CD4-positive, alpha-beta memory T cell (primary cell): ENCODE results near the gene PWWP2B. TPM values are rescaled to one million over a fixed set of nuclear protein-coding genes. Genes with fewer than 3 reads are reported as not detected.
A peak's percentile ranks its signal among the peaks of the same experiment; 100 is the strongest.

Experiments used
- CTCF ChIA-PET: fragments of 350-600 bp; sonication (Branson Sonifier 250); formaldehyde crosslinking; loops from one replicate; lab custom pipeline; 2021; ENCODE audit warnings: inconsistent platforms; ENCODE audit not compliant: partially characterized antibody; lab: Charles Lee
- POLR2A ChIA-PET: fragments of 350-600 bp; sonication (Branson Sonifier 250); formaldehyde crosslinking; loops from one replicate; lab custom pipeline; 2021; ENCODE audit not compliant: partially characterized antibody; lab: Charles Lee
- DNase-seq, 5 donors: peaks; one replicate each; pipeline versions ENCODE4 v3.0.0 to v3.0.0-alpha.2; 2020 to 2022; ENCODE audit warnings: mixed read lengths in 1 of 5
- H3K27ac ChIP-seq: one replicate; pipeline ENCODE4 v1.7.0; 2013; ENCODE audit warnings: low read depth, low read length
- H3K27me3 ChIP-seq: 2 replicates; pipeline ENCODE4 v1.7.0; 2013; ENCODE audit warnings: mild to moderate bottlenecking, low read length, moderate library complexity; ENCODE audit not compliant: insufficient read depth
- H3K36me3 ChIP-seq: 2 replicates; pipeline ENCODE4 v1.7.0; 2013; ENCODE audit warnings: mild to moderate bottlenecking, low read length, moderate library complexity; ENCODE audit not compliant: insufficient read depth
- H3K4me1 ChIP-seq: 2 replicates; pipeline ENCODE4 v1.7.0; 2013; ENCODE audit warnings: mild to moderate bottlenecking, low read length, moderate library complexity; ENCODE audit not compliant: insufficient read depth
- H3K4me3 ChIP-seq, 2 donors: one replicate each; pipeline ENCODE4 v1.7.0; 2013; ENCODE audit warnings: low read length in 2 of 2, mild to moderate bottlenecking in 1 of 2
- H3K9me3 ChIP-seq, 2 donors: one replicate each; pipeline ENCODE4 v1.7.0; 2013; ENCODE audit warnings: low read length in 2 of 2, control low read depth in 1 of 2; ENCODE audit not compliant: control insufficient read depth in 1 of 2
- H3K27ac Mint-ChIP-seq, 7 donors: one replicate each; pipeline ENCODE4 v1.8.0; 2020 to 2021; ENCODE audit warnings: mixed read lengths in 7 of 7, mild to moderate bottlenecking in 6 of 7, inconsistent platforms in 3 of 7, moderate library complexity in 3 of 7
- H3K27me3 Mint-ChIP-seq, 2 donors: one replicate each; pipeline ENCODE4 v1.8.0; 2020 to 2021; ENCODE audit warnings: mixed read lengths in 2 of 2
- H3K36me3 Mint-ChIP-seq, 2 donors: one replicate each; pipeline ENCODE4 v1.8.0; 2020 to 2021; ENCODE audit warnings: mixed read lengths in 2 of 2, inconsistent platforms in 1 of 2, mild to moderate bottlenecking in 1 of 2
- H3K4me1 Mint-ChIP-seq, 4 donors: one replicate each; pipeline ENCODE4 v1.8.0; 2020 to 2021; ENCODE audit warnings: mixed read lengths in 4 of 4, mild to moderate bottlenecking in 1 of 4
- H3K4me3 Mint-ChIP-seq, 8 donors: one replicate each; pipeline ENCODE4 v1.8.0; 2020 to 2021; ENCODE audit warnings: mixed read lengths in 8 of 8, mild to moderate bottlenecking in 7 of 8, moderate library complexity in 6 of 8, inconsistent platforms in 3 of 8
- H3K9me3 Mint-ChIP-seq, 8 donors: one replicate each; pipeline ENCODE4 v1.8.0; 2020 to 2021; ENCODE audit warnings: mixed read lengths in 8 of 8, mild to moderate bottlenecking in 5 of 8, inconsistent platforms in 3 of 8, moderate library complexity in 1 of 8
- intact Hi-C: fragments of 100-400 bp; cut with micrococcal nuclease; formaldehyde crosslinking; loops from one replicate; pipeline ENCODE4 v1.15.1; 2023
- polyA plus RNA-seq, 2 donors: library from polyadenylated mRNA; unstranded; fragments of 300-500 nt; fragmentation: Illumina TruSeq; gene quantifications; one replicate each; pipeline ENCODE4 v1.2.3, GENCODE V29; 2021
- total RNA-seq, 2 experiments: library from RNA; stranded (reverse); gene quantifications; one replicate each; pipeline ENCODE4 v1.2.3, GENCODE V29; 2021

The PWWP2B gene
- total and polyA plus RNA-seq, 4 experiments from 2014 or later, result 0.92 to 9.9 (median 6.3) TPM

DNA sequence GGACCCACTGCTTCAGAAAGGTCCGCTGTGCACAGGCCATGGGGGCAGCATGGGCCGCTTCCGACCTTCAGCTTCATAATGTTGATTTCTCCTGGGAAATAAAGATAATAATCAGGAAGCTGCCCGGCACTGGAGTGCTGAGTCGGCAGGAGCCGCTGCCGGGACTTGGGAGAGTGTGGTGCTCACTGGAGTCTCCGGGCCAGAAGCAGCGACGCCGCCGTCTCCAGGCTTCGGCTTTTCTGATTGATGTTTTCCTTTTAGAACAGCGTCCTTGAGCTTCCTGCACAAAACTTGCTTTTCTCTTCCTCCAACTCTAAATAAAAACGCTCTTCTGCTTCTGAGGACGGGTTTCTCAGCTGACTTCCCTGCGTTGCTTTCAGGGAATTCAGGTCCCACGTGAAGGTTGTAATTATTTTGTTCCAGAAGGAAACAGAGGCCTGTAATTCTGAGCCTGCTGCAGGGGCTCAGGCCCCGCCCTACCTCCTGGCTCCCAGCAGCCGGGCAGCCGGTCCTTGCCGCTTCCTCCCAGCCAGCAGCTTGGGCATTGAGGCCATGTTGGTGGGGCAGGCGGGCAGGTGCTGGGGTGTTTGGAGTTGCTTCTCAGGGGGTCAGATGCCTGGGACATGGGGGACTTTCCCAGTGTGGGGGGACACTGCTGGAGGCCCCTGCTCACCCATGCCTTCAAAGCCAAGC is 14.7 kb downstream of the PWWP2B start:
- CTCF ChIA-PET, result no interaction called here
- H3K27ac Mint-ChIP-seq, result peak overlapping the region in 2 of 7 donors; percentile 25 to 52
- POLR2A ChIA-PET, result no interaction called here
- DNase-seq, result no peak
- no peak overlapping the region for H3K4me3 Mint-ChIP-seq
- peaks cover 11 to 21% (median 14%) of the 10 kb centered on the region in 4 donors for H3K4me1 Mint-ChIP-seq
- no peaks in the 10 kb centered on the region for H3K9me3 Mint-ChIP-seq
- Histone ChIP-seq H3K4me1 (peaks cover 4% of the 10 kb centered on the region), H3K36me3 (no peaks in the 10 kb centered on the region), H3K27ac (no peak overlapping the region), H3K9me3 (no peaks in the 10 kb centered on the region), H3K27me3 (no peaks in the 10 kb centered on the region), H3K4me3 (no peak overlapping the region)
- H3K27me3 Mint-ChIP-seq, result no peaks in the 10 kb centered on the region
- intact Hi-C loops, result no loop called here
- peaks cover 8 to 12% of the 10 kb centered on the region in 2 donors for H3K36me3 Mint-ChIP-seq

- CTCF ChIA-PET, result interaction anchor here (1.6 kb wide), 1 partner anchor 47 kb away, joined by 3 read pairs; no protein-coding TSS in a partner anchor
- Histone ChIP-seq H3K9me3 (no peaks in the 10 kb centered on the region), H3K4me1 (peaks cover 4% of the 10 kb centered on the region), H3K4me3 (no peak overlapping the region), H3K27ac (no peak overlapping the region), H3K36me3 (no peaks in the 10 kb centered on the region), H3K27me3 (no peaks in the 10 kb centered on the region)
- DNase-seq, result no peak
- intact Hi-C loops, result no loop called here
- Mint-ChIP-seq H3K9me3 (no peaks in the 10 kb centered on the region), H3K4me3 (no peak overlapping the region), H3K27ac (peak overlapping the region in 2 of 7 donors; percentile 12 to 25), H3K27me3 (no peaks in the 10 kb centered on the region), H3K4me1 (peaks cover 11 to 19% (median 14%) of the 10 kb centered on the region in 4 donors), H3K36me3 (peaks cover 8 to 11% of the 10 kb centered on the region in 2 donors)
- POLR2A ChIA-PET, result no interaction called here
These were observed 15.6 kb downstream of the PWWP2B start for GRCh38 chr10:132412316-132413192.

GRCh38 chr10:132413226-132414205 is 16.5 kb downstream of the PWWP2B start:
- H3K27ac Mint-ChIP-seq, result no peak overlapping the region
- no peaks in the 10 kb centered on the region for H3K27me3 Mint-ChIP-seq
- no peak for DNase-seq
- ChIA-PET CTCF (interaction anchor here (1.6 kb wide), 1 partner anchor 46 kb away, joined by 3 read pairs; no protein-coding TSS in a partner anchor), POLR2A (no interaction called here)
- no peaks in the 10 kb centered on the region for H3K9me3 ChIP-seq
- H3K27ac ChIP-seq, result no peak overlapping the region
- H3K36me3 Mint-ChIP-seq, result peaks cover 8 to 11% of the 10 kb centered on the region in 2 donors
- no peaks in the 10 kb centered on the region for H3K36me3 ChIP-seq
- no peaks in the 10 kb centered on the region for H3K9me3 Mint-ChIP-seq
- intact Hi-C loops, result no loop called here
- no peaks in the 10 kb centered on the region for H3K27me3 ChIP-seq
- H3K4me3 ChIP-seq, result no peak overlapping the region
- H3K4me3 Mint-ChIP-seq, result no peak overlapping the region
- H3K4me1 Mint-ChIP-seq, result peaks cover 9 to 17% (median 11%) of the 10 kb centered on the region in 4 donors
- H3K4me1 ChIP-seq, result no peaks in the 10 kb centered on the region

- H3K27ac Mint-ChIP-seq, result peak overlapping the region in 2 of 7 donors; percentile 0 to 71
- CTCF ChIA-PET, result no interaction called here
- Histone ChIP-seq H3K27me3 (no peaks in the 10 kb centered on the region), H3K4me3 (no peak overlapping the region), H3K27ac (no peak overlapping the region), H3K4me1 (no peaks in the 10 kb centered on the region), H3K9me3 (no peaks in the 10 kb centered on the region), H3K36me3 (no peaks in the 10 kb centered on the region)
- no peaks in the 10 kb centered on the region for H3K9me3 Mint-ChIP-seq
- H3K4me1 Mint-ChIP-seq, result peaks cover 9 to 17% (median 11%) of the 10 kb centered on the region in 4 donors
- no peaks in the 10 kb centered on the region for H3K27me3 Mint-ChIP-seq
- DNase-seq, result no peak
- POLR2A ChIA-PET, result no interaction called here
- intact Hi-C loops, result no loop called here
- H3K4me3 Mint-ChIP-seq, result no peak overlapping the region
- peaks cover 8 to 11% of the 10 kb centered on the region in 2 donors for H3K36me3 Mint-ChIP-seq
These were observed 17.5 kb downstream of the PWWP2B start for GRCh38 chr10:132414402-132415016.

DNA sequence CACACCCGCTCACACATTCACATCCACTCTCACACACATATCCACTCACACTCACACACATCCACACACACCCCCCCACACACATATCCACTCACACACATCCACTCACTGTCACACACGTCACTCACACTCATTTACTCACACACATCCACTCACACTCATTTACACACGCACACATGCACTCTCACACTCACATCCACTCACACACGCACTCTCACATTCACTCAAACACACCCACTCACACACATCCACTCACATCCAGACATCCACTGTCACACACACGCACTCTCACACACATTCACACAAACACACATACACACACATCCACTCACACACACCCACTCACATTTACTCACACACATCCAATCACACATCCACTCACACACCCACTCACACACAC is 18.3 kb downstream of the PWWP2B start:
- Mint-ChIP-seq H3K27me3 (no peaks in the 10 kb centered on the region), H3K4me3 (peak overlapping the region in 2 of 8 donors; percentile 2 to 31), H3K36me3 (peaks cover 8 to 11% of the 10 kb centered on the region in 2 donors), H3K9me3 (no peaks in the 10 kb centered on the region), H3K4me1 (peaks cover 9 to 12% (median 11%) of the 10 kb centered on the region in 4 donors), H3K27ac (peak overlapping the region in 5 of 7 donors; percentile 0 to 90 (median 64))
- Histone ChIP-seq H3K27ac (no peak overlapping the region), H3K9me3 (no peaks in the 10 kb centered on the region), H3K36me3 (no peaks in the 10 kb centered on the region), H3K27me3 (no peaks in the 10 kb centered on the region), H3K4me1 (peaks cover under 1% of the 10 kb centered on the region), H3K4me3 (no peak overlapping the region)
- ChIA-PET CTCF (no interaction called here), POLR2A (no interaction called here)
- intact Hi-C loops, result no loop called here
- DNase-seq, result no peak

GRCh38 chr10:132415956-132416355 is 19.0 kb downstream of the PWWP2B start:
- CTCF ChIA-PET, result no interaction called here
- no peaks in the 10 kb centered on the region for H3K9me3 ChIP-seq
- Mint-ChIP-seq H3K4me1 (peaks cover 9 to 16% (median 13%) of the 10 kb centered on the region in 4 donors), H3K36me3 (peaks cover 8 to 11% of the 10 kb centered on the region in 2 donors), H3K27me3 (no peaks in the 10 kb centered on the region), H3K27ac (peak overlapping the region in 1 of 7 donors; percentile 9), H3K9me3 (no peaks in the 10 kb centered on the region), H3K4me3 (no peak overlapping the region)
- no peak for DNase-seq
- POLR2A ChIA-PET, result no interaction called here
- no peaks in the 10 kb centered on the region for H3K27me3 ChIP-seq
- H3K4me3 ChIP-seq, result no peak overlapping the region
- no peaks in the 10 kb centered on the region for H3K36me3 ChIP-seq
- intact Hi-C loops, result no loop called here
- H3K4me1 ChIP-seq, result peaks cover 8% of the 10 kb centered on the region
- H3K27ac ChIP-seq, result no peak overlapping the region
